NCI-H446 (cell line): ENCODE results near the gene APLF.
"Not testable (repeated sequence)": the region's sequence is repeated elsewhere in the genome, so short reads cannot be mapped to it uniquely, and the experiment has no call there.

Experiments
- DNase-seq, 2 experiments: peaks; one replicate each; lab custom pipeline; 2025; lab: John Stamatoyannopoulos, UW

The APLF gene

GRCh38 chr2:68475576-68475975, 8.2 kb downstream of the APLF start:
- DNase-seq, result no peak

- no peak for DNase-seq
Observed at GRCh38 chr2:68476454-68476853, 9.1 kb downstream of the APLF start.

- DNase-seq, result no peak
Observed at GRCh38 chr2:68478688-68479087, 11.3 kb downstream of the APLF start.

GRCh38 chr2:68482296-68482820, 15.0 kb downstream of the APLF start:
- DNase-seq, result no peak

- no peak for DNase-seq
Observed at GRCh38 chr2:68483011-68483410, 15.6 kb downstream of the APLF start.

GRCh38 chr2:68487773-68488355, 20.5 kb downstream of the APLF start:
- DNase-seq, result peak in 1 of 2 experiments; percentile 9

- not testable (repeated sequence) for DNase-seq
Observed at GRCh38 chr2:68488605-68489004, 21.2 kb downstream of the APLF start.

- DNase-seq, result no peak
Observed at GRCh38 chr2:68489282-68489681, 21.9 kb downstream of the APLF start.

GRCh38 chr2:68491582-68491981, 24.2 kb downstream of the APLF start:
- no peak for DNase-seq

- no peak for DNase-seq
Observed at GRCh38 chr2:68499133-68499532, 31.7 kb downstream of the APLF start.

- no peak for DNase-seq
Observed at GRCh38 chr2:68500649-68501048, 33.3 kb downstream of the APLF start.

GRCh38 chr2:68501768-68502167, 34.4 kb downstream of the APLF start:
- no peak for DNase-seq

GRCh38 chr2:68505603-68506159, 38.3 kb downstream of the APLF start:
- DNase-seq, result no peak

GRCh38 chr2:68506170-68506569, 38.8 kb downstream of the APLF start:
- no peak for DNase-seq

- DNase-seq, result no peak
Observed at GRCh38 chr2:68512326-68512725, 44.9 kb downstream of the APLF start.

- DNase-seq, result no peak
Observed at GRCh38 chr2:68512966-68513365, 45.6 kb downstream of the APLF start.

- DNase-seq, result no peak
Observed at GRCh38 chr2:68514316-68514929, 47.0 kb downstream of the APLF start.

GRCh38 chr2:68516051-68516955, 48.9 kb downstream of the APLF start:
- no peak for DNase-seq

- DNase-seq, result no peak
Observed at GRCh38 chr2:68519236-68519635, 51.9 kb downstream of the APLF start.

- no peak for DNase-seq
Observed at GRCh38 chr2:68521037-68521436, 53.7 kb downstream of the APLF start.

GRCh38 chr2:68526943-68527342, 59.6 kb downstream of the APLF start:
- not testable (repeated sequence) for DNase-seq

GRCh38 chr2:68527343-68528081, 60.1 kb downstream of the APLF start:
- DNase-seq, result not testable (repeated sequence)
